ENCODE results near the gene CCNI.
"Not testable (repeated sequence)": the region's sequence is repeated elsewhere in the genome, so short reads cannot be mapped to it uniquely, and the experiment has no call there.

Gene CCNI

GRCh38 chr4:77040854-77041725 is 34.7 kb downstream of the CCNI start:
- no peak for DNase-seq (ENCODE audit: low read depth in 2 of 2)

- no peak for DNase-seq (ENCODE audit: low read depth in 2 of 2)
Measured at GRCh38 chr4:77040270-77040669, 35.5 kb downstream of the CCNI start.

- DNase-seq (ENCODE audit: low read depth in 2 of 2), result no peak
Measured at GRCh38 chr4:77039796-77040195, 36.0 kb downstream of the CCNI start.

GRCh38 chr4:77037736-77038135 is 38.1 kb downstream of the CCNI start:
- no peak for DNase-seq (ENCODE audit: low read depth in 2 of 2)

- not testable (repeated sequence) for DNase-seq (ENCODE audit: low read depth in 2 of 2)
Measured at GRCh38 chr4:77037168-77037567, 38.6 kb downstream of the CCNI start.

GRCh38 chr4:77036206-77036605 is 39.6 kb downstream of the CCNI start:
- no peak for DNase-seq (ENCODE audit: low read depth in 2 of 2)

GRCh38 chr4:77035153-77035552 is 40.6 kb downstream of the CCNI start:
- no peak for DNase-seq (ENCODE audit: low read depth in 2 of 2)

- no peak for DNase-seq (ENCODE audit: low read depth in 2 of 2)
Measured at GRCh38 chr4:77031544-77031943, 44.2 kb downstream of the CCNI start.

- not testable (repeated sequence) for DNase-seq (ENCODE audit: low read depth in 2 of 2)
Measured at GRCh38 chr4:77029757-77030156, 46.0 kb downstream of the CCNI start.

GRCh38 chr4:77028246-77028645 is 47.5 kb downstream of the CCNI start:
- DNase-seq (ENCODE audit: low read depth in 2 of 2), result no peak

- no peak for DNase-seq (ENCODE audit: low read depth in 2 of 2)
Measured at GRCh38 chr4:77026322-77026704, 49.5 kb downstream of the CCNI start.

- no peak for DNase-seq (ENCODE audit: low read depth in 2 of 2)
Measured at GRCh38 chr4:77025643-77026321, 50.0 kb downstream of the CCNI start.

GRCh38 chr4:77023920-77024319 is 51.9 kb downstream of the CCNI start:
- DNase-seq (ENCODE audit: low read depth in 2 of 2), result no peak

- DNase-seq (ENCODE audit: low read depth in 2 of 2), result no peak
Measured at GRCh38 chr4:77022560-77023179, 53.1 kb downstream of the CCNI start.

- DNase-seq (ENCODE audit: low read depth in 2 of 2), result no peak
Measured at GRCh38 chr4:77021614-77022089, 54.1 kb downstream of the CCNI start.

GRCh38 chr4:77020017-77020416 is 55.8 kb downstream of the CCNI start:
- DNase-seq (ENCODE audit: low read depth in 2 of 2), result no peak

GRCh38 chr4:77015390-77015789 is 60.4 kb downstream of the CCNI start:
- no peak for DNase-seq (ENCODE audit: low read depth in 2 of 2)

- DNase-seq (ENCODE audit: low read depth in 2 of 2), result no peak
Measured at GRCh38 chr4:77014256-77014655, 61.5 kb downstream of the CCNI start.

GRCh38 chr4:77012726-77013125 is 63.1 kb downstream of the CCNI start:
- DNase-seq (ENCODE audit: low read depth in 2 of 2), result no peak

GRCh38 chr4:77010841-77011354 is 64.9 kb downstream of the CCNI start:
- DNase-seq (ENCODE audit: low read depth in 2 of 2), result no peak

GRCh38 chr4:77009511-77010115 is 66.2 kb downstream of the CCNI start:
- no peak for DNase-seq (ENCODE audit: low read depth in 2 of 2)
